GM19452 (cell line): ENCODE results near the gene STARD10.

Source experiments
- ATAC-seq: cut with Tn5 transposase; IDR thresholded peaks from one replicate; pipeline ENCODE4 v1.9.1; 2021; ENCODE audit not compliant: unreplicated experiment

Gene STARD10

DNA sequence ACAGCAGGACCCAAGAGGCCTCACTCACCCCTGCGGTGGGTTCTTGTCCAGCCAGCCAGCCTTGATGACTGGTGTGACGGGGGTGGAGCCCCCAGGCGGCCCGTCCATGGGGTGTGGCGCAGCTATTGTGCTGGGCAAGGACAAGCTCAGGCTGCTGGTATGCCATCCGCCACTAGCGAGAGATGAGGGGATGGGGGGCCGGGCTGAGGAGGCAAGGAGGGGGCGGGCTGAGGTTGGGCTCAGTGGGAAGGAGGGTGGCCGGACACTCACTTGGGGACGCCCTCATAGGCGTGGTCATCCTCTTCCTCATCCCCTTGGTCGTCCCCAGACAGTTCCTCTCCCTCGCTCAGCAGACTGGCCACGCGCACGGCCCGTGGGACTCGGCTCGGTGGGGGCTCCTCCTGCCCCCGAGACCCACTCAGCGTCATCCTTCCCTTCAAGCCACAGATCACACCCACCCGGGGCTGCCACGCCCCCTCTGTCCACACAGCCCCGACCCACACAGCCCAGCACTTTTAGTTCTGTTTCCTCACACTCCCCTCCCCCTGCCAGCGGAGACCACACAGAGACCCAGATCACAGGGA is 81.6 kb downstream of the STARD10 start:
- ATAC-seq: no peak

DNA sequence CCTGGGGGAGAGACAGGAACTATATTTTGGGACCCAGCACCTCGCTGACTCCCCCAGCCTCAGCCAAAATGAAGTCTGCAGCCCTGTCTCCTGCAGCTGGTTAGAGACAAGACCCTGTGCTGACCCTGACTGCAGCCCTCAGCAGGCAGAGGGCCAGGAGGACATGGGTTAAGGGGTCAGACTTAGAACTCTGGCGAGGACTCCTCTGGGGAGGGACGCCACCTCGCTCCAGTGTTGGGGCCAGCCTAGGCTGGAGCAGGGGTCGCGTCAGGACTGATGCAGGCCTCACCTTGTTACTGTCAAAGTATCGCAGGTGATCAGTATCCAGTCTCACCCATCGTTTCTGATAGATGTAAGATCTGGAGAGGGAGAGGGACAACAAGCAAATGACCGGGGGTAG is 82.7 kb downstream of the STARD10 start:
- ATAC-seq: no peak

DNA sequence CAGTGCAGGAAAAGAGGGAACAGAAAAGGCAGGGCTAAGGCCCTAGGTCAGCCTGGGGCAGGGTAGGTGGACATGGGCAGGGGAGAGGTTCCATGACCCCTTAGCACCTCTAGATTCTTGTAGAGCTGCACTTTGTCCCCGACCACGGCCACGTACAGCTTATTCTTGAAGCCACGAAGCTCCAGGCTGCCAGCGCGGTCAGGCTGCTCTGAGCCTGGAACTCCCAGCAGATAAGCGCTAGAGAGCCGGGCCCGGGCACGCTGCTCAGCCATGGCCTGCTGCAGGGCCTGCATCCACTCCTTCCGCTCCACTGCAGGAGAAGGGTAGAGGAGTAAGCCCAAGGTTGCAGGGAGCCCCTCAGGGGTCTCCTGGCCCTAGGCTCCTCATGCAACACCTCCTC is 83.6 kb downstream of the STARD10 start:
- no peak for ATAC-seq

GRCh38 chr11:72709478-72710238 is 84.2 kb downstream of the STARD10 start:
- no peak for ATAC-seq

GRCh38 chr11:72707032-72707431 is 86.8 kb downstream of the STARD10 start:
- ATAC-seq: no peak

DNA sequence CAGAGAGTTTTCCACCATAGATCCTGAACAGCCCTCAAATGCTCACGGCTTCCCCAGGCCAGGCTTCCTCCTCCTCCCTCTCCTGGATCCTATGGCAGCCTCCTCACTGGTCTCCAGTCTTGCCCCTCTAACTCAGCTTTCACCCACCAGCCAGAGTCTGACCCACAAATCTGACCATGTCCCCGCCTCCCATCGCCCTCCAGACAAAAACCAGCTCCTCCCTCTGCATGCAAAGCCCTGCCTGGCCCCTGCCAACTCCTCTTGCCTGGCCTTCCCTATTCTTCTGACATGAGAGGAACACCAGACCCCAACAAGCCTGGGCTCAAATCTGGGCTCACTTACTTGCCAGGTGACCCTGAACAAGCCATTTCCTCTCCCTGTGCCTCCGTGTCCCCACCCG is 87.3 kb downstream of the STARD10 start:
- ATAC-seq: no peak

GRCh38 chr11:72705442-72706365 is 88.1 kb downstream of the STARD10 start:
- no peak for ATAC-seq

GRCh38 chr11:72704783-72705265 is 89.0 kb downstream of the STARD10 start:
- no peak for ATAC-seq
